ENCODE results near the gene SHC4. TPM values are rescaled to one million over a fixed set of nuclear protein-coding genes. Genes with fewer than 3 reads are reported as not detected.

The SHC4 gene
- total RNA-seq, 6 donors from 2014 or later: under 0.01 to 0.59 (median 0.20) TPM; not detected in 2

GRCh38 chr15:48842501-48842900 is 121.2 kb downstream of the SHC4 start:
- 79 to 83% methylated on average over 6 of the region's 6 CpGs for WGBS, 2 donors
- Histone ChIP-seq H3K36me3 (no peaks in the 10 kb centered on the region), H3K9me3 (no peaks in the 10 kb centered on the region), H3K4me3 (no peak overlapping the region), H3K27me3 (no peaks in the 10 kb centered on the region), H3K27ac (no peak overlapping the region), H3K4me1 (no peaks in the 10 kb centered on the region)
- no peak for ATAC-seq (ENCODE audit: low FRiP score in 2 of 2)
- no peak for DNase-seq
- TF ChIP-seq CTCF (IDR thresholded peaks at IDR 0.05) (no peak), EP300 (IDR thresholded peaks at IDR 0.05) (no peak), POLR2A (IDR thresholded peaks at IDR 0.05) (no peak), POLR2AphosphoS5 (IDR thresholded peaks at IDR 0.05) (no peak)

GRCh38 chr15:48834756-48835155 is 129.0 kb downstream of the SHC4 start:
- Histone ChIP-seq H3K9me3 (peaks cover 0 to 9% (median 2%) of the 10 kb centered on the region in 4 donors), H3K27me3 (no peaks in the 10 kb centered on the region), H3K36me3 (no peaks in the 10 kb centered on the region), H3K27ac (no peak overlapping the region), H3K4me1 (no peaks in the 10 kb centered on the region), H3K4me3 (no peak overlapping the region)
- no peak for DNase-seq
- TF ChIP-seq POLR2A (IDR thresholded peaks at IDR 0.05) (no peak), POLR2AphosphoS5 (IDR thresholded peaks at IDR 0.05) (no peak), EP300 (IDR thresholded peaks at IDR 0.05) (no peak), CTCF (IDR thresholded peaks at IDR 0.05) (no peak)
- no peak for ATAC-seq (ENCODE audit: low FRiP score in 2 of 2)
- 86 to 95% methylated on average over 5 of the region's 5 CpGs for WGBS, 2 donors

- ATAC-seq (ENCODE audit: low FRiP score in 2 of 2) (no peak), DNase-seq (no peak)
- H3K9me3 ChIP-seq: peaks cover 0 to 9% (median 2%) of the 10 kb centered on the region in 4 donors
- no peak for TF ChIP-seq POLR2AphosphoS5 (IDR thresholded peaks at IDR 0.05)
- no peak for TF ChIP-seq POLR2A (IDR thresholded peaks at IDR 0.05)
- TF ChIP-seq EP300 (IDR thresholded peaks at IDR 0.05): no peak
- TF ChIP-seq CTCF (IDR thresholded peaks at IDR 0.05): no peak
- no peaks in the 10 kb centered on the region for H3K4me1 ChIP-seq
- H3K27ac ChIP-seq: no peak overlapping the region
- H3K27me3 ChIP-seq: no peaks in the 10 kb centered on the region
- H3K4me3 ChIP-seq: no peak overlapping the region
- no peaks in the 10 kb centered on the region for H3K36me3 ChIP-seq
Observed at GRCh38 chr15:48833526-48834239, 130.0 kb downstream of the SHC4 start.

- no peak overlapping the region for H3K27ac ChIP-seq
- H3K36me3 ChIP-seq: no peaks in the 10 kb centered on the region
- no peaks in the 10 kb centered on the region for H3K4me1 ChIP-seq
- ATAC-seq (ENCODE audit: low FRiP score in 2 of 2): no peak
- no peaks in the 10 kb centered on the region for H3K27me3 ChIP-seq
- DNase-seq: no peak
- TF ChIP-seq CTCF (IDR thresholded peaks at IDR 0.05) (no peak), EP300 (IDR thresholded peaks at IDR 0.05) (no peak), POLR2A (IDR thresholded peaks at IDR 0.05) (no peak), POLR2AphosphoS5 (IDR thresholded peaks at IDR 0.05) (no peak)
- no peak overlapping the region for H3K4me3 ChIP-seq
- peaks cover 0 to 9% (median 2%) of the 10 kb centered on the region in 4 donors for H3K9me3 ChIP-seq
Observed at GRCh38 chr15:48832648-48833047, 131.1 kb downstream of the SHC4 start.

GRCh38 chr15:48828906-48829305 is 134.8 kb downstream of the SHC4 start:
- TF ChIP-seq CTCF (IDR thresholded peaks at IDR 0.05) (no peak), POLR2A (IDR thresholded peaks at IDR 0.05) (no peak), POLR2AphosphoS5 (IDR thresholded peaks at IDR 0.05) (no peak)
- DNase-seq (no peak), ATAC-seq (ENCODE audit: low FRiP score in 2 of 2) (no peak)
- H3K4me3 ChIP-seq: no peak overlapping the region
- peaks cover 0 to 9% (median 2%) of the 10 kb centered on the region in 4 donors for H3K9me3 ChIP-seq
- H3K27ac ChIP-seq: no peak overlapping the region
- no peaks in the 10 kb centered on the region for H3K4me1 ChIP-seq
- H3K27me3 ChIP-seq: no peaks in the 10 kb centered on the region
- no peaks in the 10 kb centered on the region for H3K36me3 ChIP-seq
